IMR-90 (cell line): ENCODE data around the gene CSAD.

ENCODE experiments used
- CEBPB ChIP-seq: IDR thresholded peaks from 2 replicates; pipeline ENCODE4 v1.6.1; 2012; ENCODE audit warnings: low read depth, low read length, improper control_type of control experiment
- CHD1 ChIP-seq: IDR thresholded peaks from 2 replicates; pipeline ENCODE4 v1.6.1; 2012; ENCODE audit warnings: low read depth, low read length, improper control_type of control experiment
- POLR2A ChIP-seq: IDR thresholded peaks from 2 replicates; pipeline ENCODE4 v1.6.1; 2012; ENCODE audit warnings: mild to moderate bottlenecking, low read depth, low read length
- RCOR1 ChIP-seq: IDR thresholded peaks from 2 replicates; pipeline ENCODE4 v1.6.1; 2012; ENCODE audit warnings: mild to moderate bottlenecking, low read length, improper control_type of control experiment; ENCODE audit not compliant: insufficient replicate concordance
- TF ChIP-seq, protein P1 (sequence below): fragments of 150-350 bp; IDR thresholded peaks from 2 replicates; pipeline ENCODE4 v1.6.1; 2017; ENCODE audit warnings: mild to moderate bottlenecking, antibody characterized with exemption, low read length, low read depth
- TF ChIP-seq, protein P2 (sequence below): conservative IDR thresholded peaks from 2 replicates; pipeline ENCODE4 v1.5.1; 2012; ENCODE audit warnings: mild to moderate bottlenecking, low read depth, low read length, improper control_type of control experiment

DNA sequence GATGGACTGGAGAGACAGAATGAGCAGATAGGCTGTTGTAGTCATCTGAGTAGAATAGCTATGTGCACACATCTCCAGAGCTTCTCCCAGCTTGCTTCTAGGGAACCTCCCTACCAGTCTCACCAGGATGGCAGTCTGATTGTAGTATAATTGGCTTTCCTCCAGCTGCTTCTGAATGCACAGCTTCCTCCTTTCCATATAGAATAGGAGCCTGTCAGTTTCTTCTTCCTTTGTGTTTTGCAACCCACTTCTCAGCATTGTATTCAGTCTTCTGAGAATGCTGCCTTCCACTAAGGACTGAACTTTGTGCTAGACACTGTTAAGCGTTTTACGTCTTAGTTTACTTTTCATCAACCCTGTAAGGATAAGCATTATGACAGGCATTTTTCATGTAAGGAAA, 2.2 kb upstream of the CSAD start:
- TF ChIP-seq, protein P1, sequence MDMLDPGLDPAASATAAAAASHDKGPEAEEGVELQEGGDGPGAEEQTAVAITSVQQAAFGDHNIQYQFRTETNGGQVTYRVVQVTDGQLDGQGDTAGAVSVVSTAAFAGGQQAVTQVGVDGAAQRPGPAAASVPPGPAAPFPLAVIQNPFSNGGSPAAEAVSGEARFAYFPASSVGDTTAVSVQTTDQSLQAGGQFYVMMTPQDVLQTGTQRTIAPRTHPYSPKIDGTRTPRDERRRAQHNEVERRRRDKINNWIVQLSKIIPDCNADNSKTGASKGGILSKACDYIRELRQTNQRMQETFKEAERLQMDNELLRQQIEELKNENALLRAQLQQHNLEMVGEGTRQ, result no peak
- TF ChIP-seq, protein P2, sequence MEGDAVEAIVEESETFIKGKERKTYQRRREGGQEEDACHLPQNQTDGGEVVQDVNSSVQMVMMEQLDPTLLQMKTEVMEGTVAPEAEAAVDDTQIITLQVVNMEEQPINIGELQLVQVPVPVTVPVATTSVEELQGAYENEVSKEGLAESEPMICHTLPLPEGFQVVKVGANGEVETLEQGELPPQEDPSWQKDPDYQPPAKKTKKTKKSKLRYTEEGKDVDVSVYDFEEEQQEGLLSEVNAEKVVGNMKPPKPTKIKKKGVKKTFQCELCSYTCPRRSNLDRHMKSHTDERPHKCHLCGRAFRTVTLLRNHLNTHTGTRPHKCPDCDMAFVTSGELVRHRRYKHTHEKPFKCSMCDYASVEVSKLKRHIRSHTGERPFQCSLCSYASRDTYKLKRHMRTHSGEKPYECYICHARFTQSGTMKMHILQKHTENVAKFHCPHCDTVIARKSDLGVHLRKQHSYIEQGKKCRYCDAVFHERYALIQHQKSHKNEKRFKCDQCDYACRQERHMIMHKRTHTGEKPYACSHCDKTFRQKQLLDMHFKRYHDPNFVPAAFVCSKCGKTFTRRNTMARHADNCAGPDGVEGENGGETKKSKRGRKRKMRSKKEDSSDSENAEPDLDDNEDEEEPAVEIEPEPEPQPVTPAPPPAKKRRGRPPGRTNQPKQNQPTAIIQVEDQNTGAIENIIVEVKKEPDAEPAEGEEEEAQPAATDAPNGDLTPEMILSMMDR, result no peak
- TF ChIP-seq CHD1 (no peak), POLR2A (no peak), RCOR1 (no peak), CEBPB (no peak)
